A549 (cell line): ENCODE measurements around the gene AUH. TPM values are rescaled to one million over a fixed set of nuclear protein-coding genes. Genes with fewer than 3 reads are reported as not detected.
A peak's percentile ranks its signal among the peaks of the same experiment; 100 is the strongest.

ENCODE experiments used
- ATAC-seq, 2 experiments: fragments of 200-7000 bp in 1 of 2; fragments of >200 bp in 1 of 2; cut with Nextera tagmentation in 1 of 2; cut with Tn5 transposase in 1 of 2; 3 replicates each; pipeline versions ENCODE4 v1.8.0 to v1.9.1; 2018 to 2020; ENCODE audit warnings: mild to moderate bottlenecking in 1 of 2, moderate library complexity in 1 of 2
- CTCF ChIA-PET: fragments of 300-600 bp; sonication (Branson Sonifier 250); formaldehyde crosslinking; extraction: SDS; loops from one replicate; lab custom pipeline; 2021; ENCODE audit warnings: antibody characterized with exemption, inconsistent platforms; lab: Yijun Ruan, JAX
- POLR2A ChIA-PET: fragments of 350-600 bp; formaldehyde crosslinking; extraction: SDS; loops from one replicate; lab custom pipeline; 2021; ENCODE audit warnings: antibody characterized with exemption, inconsistent platforms; lab: Yijun Ruan, JAX
- DNase-seq, 2 experiments: peaks; one replicate each; pipeline versions ENCODE4 v3.0.0 to v3.0.0-alpha.2; 2011 to 2016; ENCODE audit warnings: low read depth in 1 of 2, low spot score in 1 of 2
- FAIRE-seq: peaks from 2 replicates; lab custom pipeline; 2011; peaks lifted over from hg19 to GRCh38; lab: Jason Lieb, UNC
- H3K27ac ChIP-seq, 2 experiments: fragments of >200 bp; sonication (Bioruptor Twin); formaldehyde crosslinking; 3 replicates each; pipeline ENCODE4 v1.5.1; 2016 to 2017
- H3K4me1 ChIP-seq: fragments of >200 bp; sonication (Bioruptor Twin); formaldehyde crosslinking; 3 replicates; pipeline ENCODE4 v1.6.1; 2016
- H3K4me2 ChIP-seq: fragments of >200 bp; sonication (Bioruptor Twin); formaldehyde crosslinking; 3 replicates; pipeline ENCODE4 v1.6.1; 2016
- H3K4me3 ChIP-seq: fragments of >200 bp; sonication (Bioruptor Twin); formaldehyde crosslinking; 3 replicates; pipeline ENCODE4 v1.5.1; 2016
- H3K9me3 ChIP-seq: fragments of >200 bp; sonication (Bioruptor Twin); formaldehyde crosslinking; 3 replicates; pipeline ENCODE4 v1.6.1; 2016
- ATOH8 ChIP-seq: fragments of 250-450 bp; sonication (Bioruptor Pico); IDR thresholded peaks from 2 replicates; pipeline ENCODE4 v1.5.0; 2020; ENCODE audit warnings: low read depth, mild to moderate bottlenecking, moderate library complexity
- BCL3 ChIP-seq: fragments of >200 bp; sonication (Bioruptor Twin); formaldehyde crosslinking; IDR thresholded peaks from 3 replicates; pipeline ENCODE4 v1.6.1; 2016
- BHLHE40 ChIP-seq: IDR thresholded peaks from 2 replicates; pipeline ENCODE4 v1.6.1; 2012; ENCODE audit warnings: low read depth, low read length, inconsistent platforms
- CHD2 ChIP-seq: fragments of 150-350 bp; IDR thresholded peaks from 2 replicates; pipeline ENCODE4 v1.6.1; 2014; ENCODE audit warnings: low read length; ENCODE audit not compliant: partially characterized antibody
- CHD4 ChIP-seq: fragments of 200-600 bp; sonication (generic); IDR thresholded peaks from 2 replicates; pipeline ENCODE4 v1.6.1; 2016; ENCODE audit warnings: antibody characterized with exemption, mild to moderate bottlenecking, borderline replicate concordance
- CTCF ChIP-seq: fragments of >200 bp; sonication (Bioruptor Twin); formaldehyde crosslinking; IDR thresholded peaks from 3 replicates; pipeline ENCODE4 v1.5.1; 2016
- E2F6 ChIP-seq: IDR thresholded peaks from 2 replicates; pipeline ENCODE4 v1.6.1; 2012; ENCODE audit warnings: low read depth, borderline replicate concordance
- ELK1 ChIP-seq: fragments of 150-350 bp; IDR thresholded peaks from 2 replicates; pipeline ENCODE4 v1.6.1; 2014; ENCODE audit warnings: low read depth, mild to moderate bottlenecking, low read length
- ESRRA ChIP-seq: fragments of 150-350 bp; IDR thresholded peaks from 2 replicates; pipeline ENCODE4 v1.6.1; 2014; ENCODE audit warnings: mild to moderate bottlenecking, low read length, borderline replicate concordance
- HDAC2 ChIP-seq: fragments of 200-600 bp; sonication (generic); IDR thresholded peaks from 2 replicates; pipeline ENCODE4 v1.6.1; 2016
- HEYL ChIP-seq: fragments of 250-450 bp; sonication (Bioruptor Pico); IDR thresholded peaks from 2 replicates; pipeline ENCODE4 v1.8.0; 2021; ENCODE audit warnings: mild to moderate bottlenecking, moderate library complexity
- HOXB13 ChIP-seq: fragments of 250-450 bp; sonication (Bioruptor Pico); IDR thresholded peaks from 2 replicates; pipeline ENCODE4 v1.5.0; 2020; ENCODE audit warnings: low read depth, mild to moderate bottlenecking, moderate library complexity
- MAX ChIP-seq: IDR thresholded peaks from 2 replicates; pipeline ENCODE4 v1.6.1; 2012
- NFE2L2 ChIP-seq: fragments of 150-350 bp; conservative IDR thresholded peaks from 2 replicates; pipeline ENCODE4 v1.6.1; 2014; ENCODE audit warnings: low read length
- PBX3 ChIP-seq: IDR thresholded peaks from 2 replicates; pipeline ENCODE4 v1.6.1; 2012
- POLR2A ChIP-seq: IDR thresholded peaks from 2 replicates; pipeline ENCODE4 v1.6.1; 2012; ENCODE audit warnings: mild to moderate bottlenecking, low read length
- RAD21 ChIP-seq, 2 experiments: fragments of >200 bp in 1 of 2; sonication (Bioruptor Twin) in 1 of 2; formaldehyde crosslinking in 1 of 2; IDR thresholded peaks in 1 of 2; conservative IDR thresholded peaks in 1 of 2; 2 replicates in 1 of 2; 3 replicates in 1 of 2; pipeline ENCODE4 v1.6.1; 2012 to 2018; ENCODE audit warnings: inconsistent platforms in 1 of 2
- RARB ChIP-seq: fragments of 250-450 bp; sonication (Bioruptor Pico); IDR thresholded peaks from 2 replicates; pipeline ENCODE4 v1.8.0; 2021; ENCODE audit warnings: mild to moderate bottlenecking, moderate library complexity
- RCOR1 ChIP-seq: fragments of 150-350 bp; IDR thresholded peaks from 2 replicates; pipeline ENCODE4 v1.6.1; 2014; ENCODE audit warnings: antibody characterized with exemption, low read length, low read depth
- SREBF2 ChIP-seq: fragments of 450-650 bp; IDR thresholded peaks from 2 replicates; pipeline ENCODE4 v1.6.1; 2014; ENCODE audit warnings: mild to moderate bottlenecking, moderate library complexity
- TFCP2L1 ChIP-seq: fragments of 250-450 bp; sonication (Bioruptor Pico); IDR thresholded peaks from 2 replicates; pipeline ENCODE4 v1.5.0; 2021; ENCODE audit warnings: mild to moderate bottlenecking
- ZNF302 ChIP-seq: fragments of 250-450 bp; sonication (Bioruptor Pico); IDR thresholded peaks from 2 replicates; pipeline ENCODE4 v1.9.0; 2021; ENCODE audit warnings: inconsistent platforms, mild to moderate bottlenecking, moderate library complexity
- WGBS: methylation state at CpG from one replicate; pipeline ENCODE4 v1.1.6; 2017; ENCODE audit errors: missing lambda C conversion rate; 5-methylcytosine and 5-hydroxymethylcytosine counted together
- polyA plus RNA-seq, 4 experiments: library from polyadenylated mRNA; depleted of rRNA in 3 of 4; stranded (reverse); fragments of >200 nt; fragmentation: RNase III in 1 of 4; extraction: RNeasy Plus Mini Kit Qiagen cat#74134 plus additional on column Dnase treatment in 1 of 4; gene quantifications; 2 replicates in 3 of 4; 3 replicates in 1 of 4; pipeline ENCODE4 v1.2.3, GENCODE V29; 2011 to 2017

AUH gene
- polyA plus RNA-seq, 2 of the 4 experiments (the other 2 are of a cell fraction), result 11.1 to 15.9 TPM

- POLR2A ChIA-PET, result no interaction called here
- FAIRE-seq (no peak), ATAC-seq (no peak), DNase-seq (no peak)
- Histone ChIP-seq H3K4me1 (peaks cover 17% of the 10 kb centered on the region), H3K9me3 (0 out of 3 replicates have a peak, but pooled peaks cover 3% of the 10 kb centered on the region), H3K27ac (no peak overlapping the region), H3K4me3 (no peak overlapping the region), H3K4me2 (no peak overlapping the region)
- WGBS, result 83% methylated on average over 5 of the region's 7 CpGs
- CTCF ChIA-PET, result interaction anchor here (1.1 kb wide), 1 partner anchor 47 kb away, joined by 3 read pairs; no protein-coding TSS in a partner anchor
- TF ChIP-seq CHD4 (no peak), RCOR1 (no peak), ZNF302 (CRISPR knock-in tag) (no peak), ATOH8 (CRISPR knock-in tag) (no peak), SREBF2 (no peak), BHLHE40 (no peak), MAX (no peak), RAD21 (conservative IDR thresholded peaks at IDR 0.05 in 1 of 2, IDR thresholded peaks at IDR 0.05 in 1 of 2) (no peak)
Observed at GRCh38 chr9:91364005-91364404, 2.3 kb upstream of the AUH start.

GRCh38 chr9:91362051-91362611 is 413 bp upstream of the AUH start:
- POLR2A ChIA-PET, result interaction anchor here (0.6 to 2.6 kb wide), 3 partner anchors 26 to 64 kb away, joined by 3 to 16 read pairs (median 3); partner anchors contain the start of gene NFIL3
- H3K9me3 ChIP-seq, result no peaks in the 10 kb centered on the region
- TF ChIP-seq RAD21 (conservative IDR thresholded peaks at IDR 0.05 in 1 of 2, IDR thresholded peaks at IDR 0.05 in 1 of 2), result peak in 1 of 2 experiments; percentile 6; a peak in 1 of 5 replicates
- no peak for TF ChIP-seq PBX3
- TF ChIP-seq MAX, result peak; percentile 12; the same call in 1 of the 2 replicates
- peak overlapping the region; percentile 90 to 96 for H3K27ac ChIP-seq
- H3K4me2 ChIP-seq, result peak overlapping the region; percentile 78
- H3K4me3 ChIP-seq, result peak overlapping the region; percentile 87
- WGBS, result 61% methylated on average over 15 of the region's 15 CpGs
- FAIRE-seq (no peak), ATAC-seq (peak; percentile 48 to 60; a peak in 3 of 6 replicates), DNase-seq (no peak)
- CTCF ChIA-PET, result interaction anchor here (1.5 to 2.3 kb wide), 4 partner anchors 64 to 325 kb away, joined by 3 to 9 read pairs (median 5); no protein-coding TSS in a partner anchor
- peaks cover 17% of the 10 kb centered on the region for H3K4me1 ChIP-seq

- Histone ChIP-seq H3K9me3 (no peaks in the 10 kb centered on the region), H3K4me3 (peak overlapping the region; percentile 87), H3K4me1 (peaks cover 17% of the 10 kb centered on the region), H3K4me2 (peak overlapping the region; percentile 78), H3K27ac (peak overlapping the region; percentile 90 to 96)
- ChIA-PET POLR2A (interaction anchor here (1.0 to 2.6 kb wide), 2 partner anchors 63 to 66 kb away, joined by 3 to 16 read pairs; partner anchors contain the start of gene NFIL3), CTCF (interaction anchor here (0.6 to 2.3 kb wide), 8 partner anchors 14 to 323 kb away, joined by 3 to 9 read pairs (median 4); no protein-coding TSS in a partner anchor)
- DNase-seq (no peak), FAIRE-seq (no peak), ATAC-seq (no peak; a peak in 1 of 6 replicates)
- WGBS, result 50% methylated on average over 10 of the region's 10 CpGs
- TF ChIP-seq CHD2 (no peak), HDAC2 (no peak), CHD4 (no peak), ELK1 (no peak), MAX (no peak), BCL3 (no peak), NFE2L2 (no peak), CTCF (no peak), POLR2A (no peak), HEYL (CRISPR knock-in tag) (no peak), HOXB13 (CRISPR knock-in tag) (no peak), E2F6 (no peak), TFCP2L1 (CRISPR knock-in tag) (no peak), RARB (CRISPR knock-in tag) (no peak), ESRRA (no peak)
Observed at GRCh38 chr9:91360551-91361290, 997 bp downstream of the AUH start.
